IPS-NIHi7 (cell line): ENCODE measurements around the gene TNFRSF14.

ENCODE experiments used
- DNase-seq: peaks from one replicate; pipeline ENCODE4 v3.0.0; 2012; ENCODE audit warnings: mixed read lengths; ENCODE audit errors: extremely low spot score

The TNFRSF14 gene

DNA sequence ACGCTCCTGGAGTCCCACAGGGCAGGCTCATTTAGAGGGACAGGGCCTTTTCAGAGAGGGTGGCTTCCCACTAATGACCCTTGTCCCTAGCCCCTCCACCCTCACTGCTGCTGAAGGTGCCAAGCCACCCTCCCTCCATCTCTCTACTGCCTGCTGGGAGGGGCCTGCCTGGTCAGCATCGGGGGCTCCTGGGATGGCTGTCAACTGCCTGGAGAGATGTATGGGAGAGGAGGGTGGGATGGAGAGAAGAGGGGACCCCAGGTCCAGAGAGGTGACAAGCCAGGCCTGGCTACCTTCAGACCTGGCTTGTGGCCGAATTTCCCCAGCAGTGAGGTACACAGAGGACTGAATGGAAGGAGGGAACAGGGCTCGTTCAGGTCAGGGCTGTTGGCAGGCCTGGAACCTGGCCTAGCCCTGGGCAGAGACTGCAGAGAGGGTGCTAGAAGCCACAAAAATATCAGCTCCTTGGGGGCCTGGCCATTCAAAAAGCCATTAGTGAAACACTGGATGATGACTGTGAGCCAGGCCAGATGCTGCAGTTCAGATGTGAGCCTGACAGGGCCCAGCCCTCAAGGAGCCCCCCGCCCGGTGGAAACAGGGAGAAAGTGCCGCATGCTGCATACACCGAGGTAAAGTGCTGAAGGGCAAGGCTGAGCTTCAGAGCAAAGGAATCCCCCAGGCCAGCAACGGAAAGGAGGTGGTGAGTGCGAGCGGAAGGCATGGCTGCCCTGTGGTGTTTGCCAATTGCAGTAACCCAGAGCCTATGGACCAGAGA lies 56.6 kb downstream of the TNFRSF14 start:
- DNase-seq = no peak
